HEK293 (cell line): Measurements from ENCODE around the gene PRPF38A.

Experiments
- BCL11B ChIP-seq: fragments of 450-650 bp; formaldehyde crosslinking; IDR thresholded peaks from 2 replicates; pipeline ENCODE4 v1.5.1; 2016; ENCODE audit warnings: low read depth, missing biosample characterization, missing genetic modification characterization
- HOXA7 ChIP-seq: sonication (generic); formaldehyde crosslinking; IDR thresholded peaks from 2 replicates; pipeline ENCODE4 v1.8.1; 2022; ENCODE audit warnings: missing genetic modification reagents, borderline replicate concordance
- ZBTB20 ChIP-seq: fragments of 450-650 bp; formaldehyde crosslinking; IDR thresholded peaks from 2 replicates; pipeline ENCODE4 v1.5.1; 2016; ENCODE audit warnings: missing biosample characterization, missing genetic modification characterization
- ZBTB21 ChIP-seq: fragments of 450-650 bp; formaldehyde crosslinking; IDR thresholded peaks from 2 replicates; pipeline ENCODE4 v1.5.1; 2017; ENCODE audit warnings: missing biosample characterization, missing genetic modification characterization
- ZFP37 ChIP-seq: fragments of 450-650 bp; formaldehyde crosslinking; IDR thresholded peaks from 2 replicates; pipeline ENCODE4 v1.5.1; 2016; ENCODE audit warnings: missing biosample characterization, missing genetic modification characterization
- ZNF155 ChIP-seq: fragments of 450-650 bp; formaldehyde crosslinking; IDR thresholded peaks from 2 replicates; pipeline ENCODE4 v1.5.1; 2016; ENCODE audit warnings: missing biosample characterization, missing genetic modification characterization
- ZNF175 ChIP-seq: fragments of 450-650 bp; formaldehyde crosslinking; IDR thresholded peaks from 2 replicates; pipeline ENCODE4 v1.5.1; 2016; ENCODE audit warnings: missing biosample characterization, missing genetic modification characterization
- ZNF24 ChIP-seq: fragments of 450-650 bp; formaldehyde crosslinking; IDR thresholded peaks from 2 replicates; pipeline ENCODE4 v1.5.1; 2016; ENCODE audit warnings: missing biosample characterization, missing genetic modification characterization
- ZNF350 ChIP-seq: fragments of 450-650 bp; formaldehyde crosslinking; IDR thresholded peaks from 2 replicates; pipeline ENCODE4 v1.5.0; 2017; ENCODE audit warnings: missing biosample characterization, mild to moderate bottlenecking, missing genetic modification characterization
- ZNF37A ChIP-seq: fragments of 450-650 bp; IDR thresholded peaks from 2 replicates; pipeline ENCODE4 v1.5.1; 2018; ENCODE audit warnings: missing biosample characterization, missing genetic modification characterization
- ZNF629 ChIP-seq: fragments of 450-650 bp; formaldehyde crosslinking; IDR thresholded peaks from 2 replicates; pipeline ENCODE4 v1.5.1; 2017; ENCODE audit warnings: missing biosample characterization, missing genetic modification characterization
- ZNF660 ChIP-seq: fragments of 450-650 bp; IDR thresholded peaks from 2 replicates; pipeline ENCODE4 v1.5.1; 2018; ENCODE audit warnings: missing biosample characterization, mild to moderate bottlenecking, missing genetic modification characterization
- ZNF777 ChIP-seq: fragments of 450-650 bp; formaldehyde crosslinking; IDR thresholded peaks from 2 replicates; pipeline ENCODE4 v1.5.1; 2017; ENCODE audit warnings: missing biosample characterization, missing genetic modification characterization, borderline replicate concordance
- ZNF830 ChIP-seq: fragments of 450-650 bp; IDR thresholded peaks from 2 replicates; pipeline ENCODE4 v1.5.0; 2018; ENCODE audit warnings: missing biosample characterization, missing genetic modification characterization, low read depth, mild to moderate bottlenecking, moderate library complexity
- TF ChIP-seq, protein P1 (sequence below): fragments of 450-650 bp; formaldehyde crosslinking; IDR thresholded peaks from 2 replicates; pipeline ENCODE4 v1.5.1; 2016; ENCODE audit warnings: missing biosample characterization, missing genetic modification characterization
- TF ChIP-seq, protein P2 (sequence below): fragments of 450-650 bp; IDR thresholded peaks from 2 replicates; pipeline ENCODE4 v1.5.1; 2018; ENCODE audit warnings: missing biosample characterization, missing genetic modification characterization
- TF ChIP-seq, protein P3 (sequence below): fragments of 450-650 bp; formaldehyde crosslinking; IDR thresholded peaks from 2 replicates; pipeline ENCODE4 v1.5.1; 2016; ENCODE audit warnings: missing biosample characterization, missing genetic modification characterization
- TF ChIP-seq, protein P4 (sequence below): fragments of 450-650 bp; formaldehyde crosslinking; IDR thresholded peaks from 2 replicates; pipeline ENCODE4 v1.5.1; 2016; ENCODE audit warnings: missing biosample characterization, missing genetic modification characterization
- TF ChIP-seq, protein P5 (sequence below): fragments of 450-650 bp; formaldehyde crosslinking; optimal IDR thresholded peaks from 2 replicates; pipeline ENCODE3; 2016; ENCODE audit warnings: missing biosample characterization, mild to moderate bottlenecking, missing genetic modification characterization
- TF ChIP-seq, protein P6 (sequence below): fragments of 450-650 bp; formaldehyde crosslinking; IDR thresholded peaks from 2 replicates; pipeline ENCODE4 v1.5.1; 2016; ENCODE audit warnings: missing biosample characterization, missing genetic modification characterization, borderline replicate concordance
- TF ChIP-seq, protein P7 (sequence below): fragments of 450-650 bp; formaldehyde crosslinking; conservative IDR thresholded peaks from 2 replicates; pipeline ENCODE4 v1.5.1; 2016; ENCODE audit warnings: low read depth, missing biosample characterization, missing genetic modification characterization
- TF ChIP-seq, protein P8 (sequence below): fragments of 450-650 bp; formaldehyde crosslinking; IDR thresholded peaks from 2 replicates; pipeline ENCODE4 v1.5.1; 2016; ENCODE audit warnings: missing biosample characterization, missing genetic modification characterization
- TF ChIP-seq, protein P9 (sequence below): fragments of 450-650 bp; formaldehyde crosslinking; IDR thresholded peaks from 2 replicates; pipeline ENCODE4 v1.5.1; 2016; ENCODE audit warnings: missing biosample characterization, missing genetic modification characterization

PRPF38A gene

DNA sequence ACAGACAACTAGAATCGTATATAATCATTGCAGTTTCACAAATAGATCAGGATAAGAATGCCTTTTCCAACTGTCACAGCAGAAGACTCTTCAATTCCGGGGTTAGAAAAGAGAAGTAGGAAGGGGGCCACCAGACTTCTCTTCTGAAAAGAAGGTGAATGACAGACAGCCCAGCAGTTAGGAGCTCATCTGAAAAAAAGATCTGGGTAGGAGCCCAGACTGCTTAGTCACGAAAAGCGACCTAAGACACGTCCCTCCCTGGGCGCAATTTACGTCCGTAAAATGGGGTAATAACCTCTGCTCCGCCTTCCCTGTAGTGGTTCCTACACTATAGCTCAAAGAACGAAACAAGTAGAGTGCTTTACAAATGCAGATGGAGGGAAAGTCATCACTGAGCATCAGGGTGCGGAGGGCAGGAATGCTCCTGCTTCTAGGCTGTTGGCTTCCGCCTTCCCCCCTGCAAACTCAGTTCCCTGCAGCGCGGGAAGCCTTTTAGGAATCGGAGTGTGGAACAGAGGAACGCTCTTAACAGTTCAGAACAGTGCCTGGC is 761 bp upstream of the PRPF38A start (continued):
- TF ChIP-seq, protein P1, sequence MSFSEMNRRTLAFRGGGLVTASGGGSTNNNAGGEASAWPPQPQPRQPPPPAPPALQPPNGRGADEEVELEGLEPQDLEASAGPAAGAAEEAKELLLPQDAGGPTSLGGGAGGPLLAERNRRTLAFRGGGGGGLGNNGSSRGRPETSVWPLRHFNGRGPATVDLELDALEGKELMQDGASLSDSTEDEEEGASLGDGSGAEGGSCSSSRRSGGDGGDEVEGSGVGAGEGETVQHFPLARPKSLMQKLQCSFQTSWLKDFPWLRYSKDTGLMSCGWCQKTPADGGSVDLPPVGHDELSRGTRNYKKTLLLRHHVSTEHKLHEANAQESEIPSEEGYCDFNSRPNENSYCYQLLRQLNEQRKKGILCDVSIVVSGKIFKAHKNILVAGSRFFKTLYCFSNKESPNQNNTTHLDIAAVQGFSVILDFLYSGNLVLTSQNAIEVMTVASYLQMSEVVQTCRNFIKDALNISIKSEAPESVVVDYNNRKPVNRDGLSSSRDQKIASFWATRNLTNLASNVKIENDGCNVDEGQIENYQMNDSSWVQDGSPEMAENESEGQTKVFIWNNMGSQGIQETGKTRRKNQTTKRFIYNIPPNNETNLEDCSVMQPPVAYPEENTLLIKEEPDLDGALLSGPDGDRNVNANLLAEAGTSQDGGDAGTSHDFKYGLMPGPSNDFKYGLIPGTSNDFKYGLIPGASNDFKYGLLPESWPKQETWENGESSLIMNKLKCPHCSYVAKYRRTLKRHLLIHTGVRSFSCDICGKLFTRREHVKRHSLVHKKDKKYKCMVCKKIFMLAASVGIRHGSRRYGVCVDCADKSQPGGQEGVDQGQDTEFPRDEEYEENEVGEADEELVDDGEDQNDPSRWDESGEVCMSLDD: no peak
- TF ChIP-seq, protein P2, sequence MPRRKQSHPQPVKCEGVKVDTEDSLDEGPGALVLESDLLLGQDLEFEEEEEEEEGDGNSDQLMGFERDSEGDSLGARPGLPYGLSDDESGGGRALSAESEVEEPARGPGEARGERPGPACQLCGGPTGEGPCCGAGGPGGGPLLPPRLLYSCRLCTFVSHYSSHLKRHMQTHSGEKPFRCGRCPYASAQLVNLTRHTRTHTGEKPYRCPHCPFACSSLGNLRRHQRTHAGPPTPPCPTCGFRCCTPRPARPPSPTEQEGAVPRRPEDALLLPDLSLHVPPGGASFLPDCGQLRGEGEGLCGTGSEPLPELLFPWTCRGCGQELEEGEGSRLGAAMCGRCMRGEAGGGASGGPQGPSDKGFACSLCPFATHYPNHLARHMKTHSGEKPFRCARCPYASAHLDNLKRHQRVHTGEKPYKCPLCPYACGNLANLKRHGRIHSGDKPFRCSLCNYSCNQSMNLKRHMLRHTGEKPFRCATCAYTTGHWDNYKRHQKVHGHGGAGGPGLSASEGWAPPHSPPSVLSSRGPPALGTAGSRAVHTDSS (tag by site-specific recombination): no peak
- TF ChIP-seq ZNF830 (tag by site-specific recombination) (no peak), ZNF24 (tag by site-specific recombination) (no peak), BCL11B (tag by site-specific recombination) (no peak), ZNF660 (tag by site-specific recombination) (0 out of 2 replicates have a peak, but pooled peaks have one; percentile 9), ZBTB20 (peak; percentile 69), HOXA7 (CRISPR knock-in tag) (no peak), ZBTB21 (tag by site-specific recombination) (no peak), ZFP37 (tag by site-specific recombination) (peak; percentile 73; the same call in 1 of the 2 replicates), ZNF37A (tag by site-specific recombination) (no peak), ZNF350 (tag by site-specific recombination) (no peak), ZNF175 (no peak), ZNF777 (tag by site-specific recombination) (no peak; the same call in 1 of the 2 replicates), ZNF629 (tag by site-specific recombination) (no peak), ZNF155 (tag by site-specific recombination) (no peak)
- TF ChIP-seq, protein P3, sequence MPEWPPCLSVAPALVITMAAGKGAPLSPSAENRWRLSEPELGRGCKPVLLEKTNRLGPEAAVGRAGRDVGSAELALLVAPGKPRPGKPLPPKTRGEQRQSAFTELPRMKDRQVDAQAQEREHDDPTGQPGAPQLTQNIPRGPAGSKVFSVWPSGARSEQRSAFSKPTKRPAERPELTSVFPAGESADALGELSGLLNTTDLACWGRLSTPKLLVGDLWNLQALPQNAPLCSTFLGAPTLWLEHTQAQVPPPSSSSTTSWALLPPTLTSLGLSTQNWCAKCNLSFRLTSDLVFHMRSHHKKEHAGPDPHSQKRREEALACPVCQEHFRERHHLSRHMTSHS (tag by site-specific recombination): no peak
- TF ChIP-seq, protein P4, sequence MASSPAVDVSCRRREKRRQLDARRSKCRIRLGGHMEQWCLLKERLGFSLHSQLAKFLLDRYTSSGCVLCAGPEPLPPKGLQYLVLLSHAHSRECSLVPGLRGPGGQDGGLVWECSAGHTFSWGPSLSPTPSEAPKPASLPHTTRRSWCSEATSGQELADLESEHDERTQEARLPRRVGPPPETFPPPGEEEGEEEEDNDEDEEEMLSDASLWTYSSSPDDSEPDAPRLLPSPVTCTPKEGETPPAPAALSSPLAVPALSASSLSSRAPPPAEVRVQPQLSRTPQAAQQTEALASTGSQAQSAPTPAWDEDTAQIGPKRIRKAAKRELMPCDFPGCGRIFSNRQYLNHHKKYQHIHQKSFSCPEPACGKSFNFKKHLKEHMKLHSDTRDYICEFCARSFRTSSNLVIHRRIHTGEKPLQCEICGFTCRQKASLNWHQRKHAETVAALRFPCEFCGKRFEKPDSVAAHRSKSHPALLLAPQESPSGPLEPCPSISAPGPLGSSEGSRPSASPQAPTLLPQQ: no peak
- TF ChIP-seq, protein P5, sequence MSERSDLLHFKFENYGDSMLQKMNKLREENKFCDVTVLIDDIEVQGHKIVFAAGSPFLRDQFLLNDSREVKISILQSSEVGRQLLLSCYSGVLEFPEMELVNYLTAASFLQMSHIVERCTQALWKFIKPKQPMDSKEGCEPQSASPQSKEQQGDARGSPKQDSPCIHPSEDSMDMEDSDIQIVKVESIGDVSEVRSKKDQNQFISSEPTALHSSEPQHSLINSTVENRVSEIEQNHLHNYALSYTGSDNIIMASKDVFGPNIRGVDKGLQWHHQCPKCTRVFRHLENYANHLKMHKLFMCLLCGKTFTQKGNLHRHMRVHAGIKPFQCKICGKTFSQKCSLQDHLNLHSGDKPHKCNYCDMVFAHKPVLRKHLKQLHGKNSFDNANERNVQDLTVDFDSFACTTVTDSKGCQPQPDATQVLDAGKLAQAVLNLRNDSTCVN (tag by site-specific recombination): no peak
- TF ChIP-seq, protein P6, sequence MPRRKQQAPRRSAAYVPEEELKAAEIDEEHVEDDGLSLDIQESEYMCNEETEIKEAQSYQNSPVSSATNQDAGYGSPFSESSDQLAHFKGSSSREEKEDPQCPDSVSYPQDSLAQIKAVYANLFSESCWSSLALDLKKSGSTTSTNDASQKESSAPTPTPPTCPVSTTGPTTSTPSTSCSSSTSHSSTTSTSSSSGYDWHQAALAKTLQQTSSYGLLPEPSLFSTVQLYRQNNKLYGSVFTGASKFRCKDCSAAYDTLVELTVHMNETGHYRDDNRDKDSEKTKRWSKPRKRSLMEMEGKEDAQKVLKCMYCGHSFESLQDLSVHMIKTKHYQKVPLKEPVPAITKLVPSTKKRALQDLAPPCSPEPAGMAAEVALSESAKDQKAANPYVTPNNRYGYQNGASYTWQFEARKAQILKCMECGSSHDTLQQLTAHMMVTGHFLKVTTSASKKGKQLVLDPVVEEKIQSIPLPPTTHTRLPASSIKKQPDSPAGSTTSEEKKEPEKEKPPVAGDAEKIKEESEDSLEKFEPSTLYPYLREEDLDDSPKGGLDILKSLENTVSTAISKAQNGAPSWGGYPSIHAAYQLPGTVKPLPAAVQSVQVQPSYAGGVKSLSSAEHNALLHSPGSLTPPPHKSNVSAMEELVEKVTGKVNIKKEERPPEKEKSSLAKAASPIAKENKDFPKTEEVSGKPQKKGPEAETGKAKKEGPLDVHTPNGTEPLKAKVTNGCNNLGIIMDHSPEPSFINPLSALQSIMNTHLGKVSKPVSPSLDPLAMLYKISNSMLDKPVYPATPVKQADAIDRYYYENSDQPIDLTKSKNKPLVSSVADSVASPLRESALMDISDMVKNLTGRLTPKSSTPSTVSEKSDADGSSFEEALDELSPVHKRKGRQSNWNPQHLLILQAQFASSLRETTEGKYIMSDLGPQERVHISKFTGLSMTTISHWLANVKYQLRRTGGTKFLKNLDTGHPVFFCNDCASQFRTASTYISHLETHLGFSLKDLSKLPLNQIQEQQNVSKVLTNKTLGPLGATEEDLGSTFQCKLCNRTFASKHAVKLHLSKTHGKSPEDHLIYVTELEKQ (tag by site-specific recombination): no peak
- TF ChIP-seq, protein P7, sequence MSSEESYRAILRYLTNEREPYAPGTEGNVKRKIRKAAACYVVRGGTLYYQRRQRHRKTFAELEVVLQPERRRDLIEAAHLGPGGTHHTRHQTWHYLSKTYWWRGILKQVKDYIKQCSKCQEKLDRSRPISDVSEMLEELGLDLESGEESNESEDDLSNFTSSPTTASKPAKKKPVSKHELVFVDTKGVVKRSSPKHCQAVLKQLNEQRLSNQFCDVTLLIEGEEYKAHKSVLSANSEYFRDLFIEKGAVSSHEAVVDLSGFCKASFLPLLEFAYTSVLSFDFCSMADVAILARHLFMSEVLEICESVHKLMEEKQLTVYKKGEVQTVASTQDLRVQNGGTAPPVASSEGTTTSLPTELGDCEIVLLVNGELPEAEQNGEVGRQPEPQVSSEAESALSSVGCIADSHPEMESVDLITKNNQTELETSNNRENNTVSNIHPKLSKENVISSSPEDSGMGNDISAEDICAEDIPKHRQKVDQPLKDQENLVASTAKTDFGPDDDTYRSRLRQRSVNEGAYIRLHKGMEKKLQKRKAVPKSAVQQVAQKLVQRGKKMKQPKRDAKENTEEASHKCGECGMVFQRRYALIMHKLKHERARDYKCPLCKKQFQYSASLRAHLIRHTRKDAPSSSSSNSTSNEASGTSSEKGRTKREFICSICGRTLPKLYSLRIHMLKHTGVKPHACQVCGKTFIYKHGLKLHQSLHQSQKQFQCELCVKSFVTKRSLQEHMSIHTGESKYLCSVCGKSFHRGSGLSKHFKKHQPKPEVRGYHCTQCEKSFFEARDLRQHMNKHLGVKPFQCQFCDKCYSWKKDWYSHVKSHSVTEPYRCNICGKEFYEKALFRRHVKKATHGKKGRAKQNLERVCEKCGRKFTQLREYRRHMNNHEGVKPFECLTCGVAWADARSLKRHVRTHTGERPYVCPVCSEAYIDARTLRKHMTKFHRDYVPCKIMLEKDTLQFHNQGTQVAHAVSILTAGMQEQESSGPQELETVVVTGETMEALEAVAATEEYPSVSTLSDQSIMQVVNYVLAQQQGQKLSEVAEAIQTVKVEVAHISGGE (tag by site-specific recombination): no peak
- TF ChIP-seq, protein P8, sequence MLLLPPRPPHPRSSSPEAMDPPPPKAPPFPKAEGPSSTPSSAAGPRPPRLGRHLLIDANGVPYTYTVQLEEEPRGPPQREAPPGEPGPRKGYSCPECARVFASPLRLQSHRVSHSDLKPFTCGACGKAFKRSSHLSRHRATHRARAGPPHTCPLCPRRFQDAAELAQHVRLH: no peak
- TF ChIP-seq, protein P9, sequence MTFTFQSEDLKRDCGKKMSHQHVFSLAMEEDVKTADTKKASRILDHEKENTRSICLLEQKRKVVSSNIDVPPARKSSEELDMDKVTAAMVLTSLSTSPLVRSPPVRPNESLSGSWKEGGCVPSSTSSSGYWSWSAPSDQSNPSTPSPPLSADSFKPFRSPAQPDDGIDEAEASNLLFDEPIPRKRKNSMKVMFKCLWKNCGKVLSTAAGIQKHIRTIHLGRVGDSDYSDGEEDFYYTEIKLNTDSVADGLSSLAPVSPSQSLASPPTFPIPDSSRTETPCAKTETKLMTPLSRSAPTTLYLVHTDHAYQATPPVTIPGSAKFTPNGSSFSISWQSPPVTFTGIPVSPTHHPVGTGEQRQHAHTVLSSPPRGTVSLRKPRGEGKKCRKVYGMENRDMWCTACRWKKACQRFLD: no peak
